ENCODE measurements around the gene BCL2. TPM values are rescaled to one million over a fixed set of nuclear protein-coding genes. Genes with fewer than 3 reads are reported as not detected.

Gene BCL2
- total RNA-seq, 1 experiment from 2014 or later: 2.9 TPM

DNA sequence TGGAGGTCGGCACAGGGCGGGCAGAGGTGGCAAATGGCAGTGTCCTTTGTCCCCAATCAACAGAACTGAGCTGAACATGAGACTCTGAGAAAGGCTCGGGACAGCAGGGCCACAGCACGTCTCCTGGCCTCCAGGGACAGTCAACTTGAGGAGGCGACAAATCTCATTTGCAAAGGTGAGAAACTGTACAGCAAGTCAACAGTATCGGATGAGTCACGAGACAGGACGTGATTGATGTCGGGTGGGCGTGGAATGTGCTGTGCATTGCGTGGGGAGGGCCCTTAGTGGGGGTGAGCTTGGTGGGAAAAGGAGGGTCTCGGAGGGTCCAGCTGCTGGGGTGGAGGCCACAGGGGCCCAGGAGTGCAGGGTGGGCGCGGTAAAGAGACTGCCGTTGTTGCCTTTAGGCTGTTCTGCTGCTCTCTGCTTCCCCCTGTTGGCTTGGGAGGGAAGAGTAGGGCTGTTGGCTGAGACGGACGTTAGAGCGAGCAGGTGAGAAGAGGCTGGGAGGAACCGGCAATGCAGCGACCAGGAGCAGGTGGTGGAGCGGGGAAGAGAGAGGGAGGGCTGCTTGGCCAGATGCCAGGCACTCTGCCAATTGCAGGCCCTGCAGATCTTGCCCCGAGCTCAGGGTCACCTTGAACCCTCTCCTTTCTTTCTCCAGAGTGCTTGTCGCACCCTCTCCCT, 164.3 kb downstream of the BCL2 start:
- TF ChIP-seq, protein P1, sequence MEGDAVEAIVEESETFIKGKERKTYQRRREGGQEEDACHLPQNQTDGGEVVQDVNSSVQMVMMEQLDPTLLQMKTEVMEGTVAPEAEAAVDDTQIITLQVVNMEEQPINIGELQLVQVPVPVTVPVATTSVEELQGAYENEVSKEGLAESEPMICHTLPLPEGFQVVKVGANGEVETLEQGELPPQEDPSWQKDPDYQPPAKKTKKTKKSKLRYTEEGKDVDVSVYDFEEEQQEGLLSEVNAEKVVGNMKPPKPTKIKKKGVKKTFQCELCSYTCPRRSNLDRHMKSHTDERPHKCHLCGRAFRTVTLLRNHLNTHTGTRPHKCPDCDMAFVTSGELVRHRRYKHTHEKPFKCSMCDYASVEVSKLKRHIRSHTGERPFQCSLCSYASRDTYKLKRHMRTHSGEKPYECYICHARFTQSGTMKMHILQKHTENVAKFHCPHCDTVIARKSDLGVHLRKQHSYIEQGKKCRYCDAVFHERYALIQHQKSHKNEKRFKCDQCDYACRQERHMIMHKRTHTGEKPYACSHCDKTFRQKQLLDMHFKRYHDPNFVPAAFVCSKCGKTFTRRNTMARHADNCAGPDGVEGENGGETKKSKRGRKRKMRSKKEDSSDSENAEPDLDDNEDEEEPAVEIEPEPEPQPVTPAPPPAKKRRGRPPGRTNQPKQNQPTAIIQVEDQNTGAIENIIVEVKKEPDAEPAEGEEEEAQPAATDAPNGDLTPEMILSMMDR (IDR thresholded peaks at IDR 0.05; ENCODE audit: unreplicated experiment): peak; percentile 90
- Mint-ChIP-seq H3K4me1 (ENCODE audit: low read depth, unreplicated experiment) (peaks cover 12% of the 10 kb centered on the region), H3K27me3 (ENCODE audit: unreplicated experiment) (peaks cover 46% of the 10 kb centered on the region), H3K9me3 (ENCODE audit: low read depth, unreplicated experiment) (no peaks in the 10 kb centered on the region), H3K36me3 (ENCODE audit: insufficient read depth, unreplicated experiment) (no peaks in the 10 kb centered on the region), H3K27ac (ENCODE audit: unreplicated experiment) (peak overlapping the region; percentile 55), H3K4me3 (ENCODE audit: low read depth, unreplicated experiment) (peak overlapping the region; percentile 72)
- intact Hi-C loops (cut with micrococcal nuclease; ENCODE audit: unreplicated experiment): loop anchor here (5.0 kb wide), 1 partner anchor 138 kb away; no protein-coding TSS in a partner anchor
- CTCF ChIA-PET: no interaction called here
- BruUV-seq (replicated peaks): no TSS peak
- peak; percentile 84 for DNase-seq

DNA sequence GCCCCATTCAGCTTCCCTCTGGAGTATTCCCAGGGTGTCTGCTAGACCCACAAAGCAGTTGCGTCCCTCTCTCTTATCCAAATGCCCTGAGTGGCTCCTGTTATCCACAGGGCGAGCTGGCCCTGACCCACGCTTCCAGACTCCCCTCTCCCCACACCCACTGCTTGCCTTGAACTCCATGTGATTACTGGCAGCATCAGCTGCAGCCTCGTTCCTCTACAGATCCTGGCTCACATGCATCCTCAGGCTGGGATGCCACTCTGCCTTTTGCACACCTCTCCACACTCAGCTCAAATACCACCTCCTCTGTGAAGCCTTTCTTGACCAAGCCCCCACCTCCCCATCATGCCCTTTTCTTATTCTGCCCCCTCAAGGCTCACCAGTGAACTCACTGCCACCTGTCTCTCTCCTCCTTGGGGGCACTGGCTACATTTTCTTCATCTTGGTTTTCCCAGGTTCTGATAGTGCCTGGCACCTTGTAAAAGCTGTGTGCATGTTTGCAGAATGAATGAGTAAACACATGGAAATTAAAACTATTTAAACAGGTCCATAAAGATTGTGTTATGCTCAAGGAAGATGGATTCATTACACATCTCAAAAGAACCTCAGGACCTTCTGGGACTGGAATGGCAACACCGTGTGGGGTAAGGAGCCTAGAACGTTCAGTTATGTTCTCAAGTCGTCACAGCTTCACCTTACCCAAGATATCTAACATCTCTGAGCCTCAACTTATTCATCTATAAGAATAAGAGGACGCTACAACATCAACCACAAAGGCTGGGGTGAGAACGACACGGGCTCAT, 165.0 kb downstream of the BCL2 start:
- H3K36me3 Mint-ChIP-seq (ENCODE audit: insufficient read depth, unreplicated experiment): no peaks in the 10 kb centered on the region
- intact Hi-C loops (cut with micrococcal nuclease; ENCODE audit: unreplicated experiment): loop anchor here (5.0 kb wide), 1 partner anchor 137 kb away; no protein-coding TSS in a partner anchor
- peaks cover 12% of the 10 kb centered on the region for H3K4me1 Mint-ChIP-seq (ENCODE audit: low read depth, unreplicated experiment)
- TF ChIP-seq, protein P1 (IDR thresholded peaks at IDR 0.05; ENCODE audit: unreplicated experiment): no peak
- peak overlapping the region; percentile 72 for H3K4me3 Mint-ChIP-seq (ENCODE audit: low read depth, unreplicated experiment)
- peaks cover 52% of the 10 kb centered on the region for H3K27me3 Mint-ChIP-seq (ENCODE audit: unreplicated experiment)
- no TSS peak for BruUV-seq (replicated peaks)
- CTCF ChIA-PET: no interaction called here
- no peak for DNase-seq
- peak overlapping the region; percentile 55 for H3K27ac Mint-ChIP-seq (ENCODE audit: unreplicated experiment)
- H3K9me3 Mint-ChIP-seq (ENCODE audit: low read depth, unreplicated experiment): no peaks in the 10 kb centered on the region

DNA sequence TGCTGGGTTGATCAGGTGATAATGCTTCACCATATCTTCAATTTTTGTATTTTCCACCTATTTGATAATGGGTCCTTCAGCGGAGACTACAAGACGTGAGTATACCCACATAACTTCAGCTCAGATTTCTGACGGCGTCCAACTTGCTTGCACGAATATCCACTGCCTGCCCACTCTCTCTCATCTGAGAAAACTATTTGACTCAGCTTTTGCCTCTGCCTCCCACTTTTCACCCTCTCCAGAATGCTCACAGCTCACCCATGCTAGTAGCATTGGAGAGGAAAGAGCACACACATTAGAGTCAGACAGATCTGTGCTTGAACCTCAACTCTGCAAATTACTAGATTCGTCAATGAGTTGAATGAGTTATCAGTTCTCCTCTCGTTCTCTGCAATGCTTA, 166.8 kb downstream of the BCL2 start:
- DNase-seq: no peak
- Mint-ChIP-seq H3K27ac (ENCODE audit: unreplicated experiment) (no peak overlapping the region), H3K36me3 (ENCODE audit: insufficient read depth, unreplicated experiment) (no peaks in the 10 kb centered on the region), H3K4me1 (ENCODE audit: low read depth, unreplicated experiment) (peaks cover 12% of the 10 kb centered on the region), H3K4me3 (ENCODE audit: low read depth, unreplicated experiment) (no peak overlapping the region), H3K27me3 (ENCODE audit: unreplicated experiment) (peaks cover 52% of the 10 kb centered on the region), H3K9me3 (ENCODE audit: low read depth, unreplicated experiment) (no peaks in the 10 kb centered on the region)
- CTCF ChIA-PET: no interaction called here
- intact Hi-C loops (cut with micrococcal nuclease; ENCODE audit: unreplicated experiment): no loop called here
- no TSS peak for BruUV-seq (replicated peaks)
- TF ChIP-seq, protein P1 (IDR thresholded peaks at IDR 0.05; ENCODE audit: unreplicated experiment): no peak

DNA sequence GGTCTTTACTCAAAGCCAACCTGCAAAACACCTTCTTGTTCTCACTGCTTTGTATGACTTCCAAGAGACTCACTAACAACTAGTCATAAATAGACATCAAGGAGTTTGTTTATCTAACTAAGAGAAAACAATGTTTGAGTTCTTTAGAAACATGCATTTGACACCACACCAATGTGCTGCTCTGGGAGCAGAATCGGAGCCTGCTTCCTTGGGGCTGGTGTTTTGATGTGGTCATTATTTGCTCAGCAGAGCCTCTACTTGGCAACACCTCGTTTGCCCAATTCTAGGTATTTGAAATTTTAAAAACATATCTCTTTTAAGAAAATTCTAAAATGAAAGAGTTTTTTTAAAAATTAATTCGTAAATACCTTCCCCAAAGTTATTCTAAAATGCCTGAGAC, 167.5 kb downstream of the BCL2 start:
- Mint-ChIP-seq H3K9me3 (ENCODE audit: low read depth, unreplicated experiment) (no peaks in the 10 kb centered on the region), H3K27me3 (ENCODE audit: unreplicated experiment) (peaks cover 52% of the 10 kb centered on the region), H3K4me1 (ENCODE audit: low read depth, unreplicated experiment) (peaks cover 12% of the 10 kb centered on the region), H3K27ac (ENCODE audit: unreplicated experiment) (no peak overlapping the region), H3K4me3 (ENCODE audit: low read depth, unreplicated experiment) (no peak overlapping the region), H3K36me3 (ENCODE audit: insufficient read depth, unreplicated experiment) (no peaks in the 10 kb centered on the region)
- DNase-seq: no peak
- CTCF ChIA-PET: no interaction called here
- TF ChIP-seq, protein P1 (IDR thresholded peaks at IDR 0.05; ENCODE audit: unreplicated experiment): no peak
- intact Hi-C loops (cut with micrococcal nuclease; ENCODE audit: unreplicated experiment): no loop called here
- no TSS peak for BruUV-seq (replicated peaks)

All from Calu3 (cell line).